SK-N-SH (cell line): Measurements from ENCODE around the gene IGFBPL1. TPM values are rescaled to one million over a fixed set of nuclear protein-coding genes. Genes with fewer than 3 reads are reported as not detected.
"Not testable (repeated sequence)": the region's sequence is repeated elsewhere in the genome, so short reads cannot be mapped to it uniquely, and the experiment has no call there.

Source experiments
- CTCF ChIA-PET: fragments of 300-600, 350-600 bp; formaldehyde crosslinking; extraction: SDS; loops from one replicate; lab custom pipeline; 2021; lab: Yijun Ruan, JAX
- POLR2A ChIA-PET: fragments of 350-600 bp; sonication (Branson Sonifier 250); formaldehyde crosslinking; extraction: SDS; loops from one replicate; lab custom pipeline; 2020; ENCODE audit warnings: antibody characterized with exemption, inconsistent platforms; lab: Yijun Ruan, JAX
- DNase-seq: peaks from one replicate; pipeline ENCODE4 v3.0.0; 2012
- H2AFZ ChIP-seq: fragments of 200-600 bp; sonication (generic); 2 replicates; pipeline ENCODE4 v1.8.1; 2016; ENCODE audit warnings: antibody characterized with exemption, mild to moderate bottlenecking, low read depth
- H3F3A ChIP-seq: fragments of 200-600 bp; sonication (generic); replicated peaks from 2 replicates; pipeline ENCODE3; 2016; ENCODE audit warnings: antibody characterized with exemption, mild to moderate bottlenecking; ENCODE audit not compliant: insufficient read depth
- H3K27ac ChIP-seq, 2 experiments: fragments of 200-500 bp in 1 of 2; fragments of 200-600 bp in 1 of 2; sonication (Bioruptor generic) in 1 of 2; sonication (generic), shearing (Covaris generic) in 1 of 2; 2 replicates each; pipeline versions ENCODE4 v1.5.1 to v1.6.1; 2014 to 2016; ENCODE audit warnings: low read depth in 2 of 2, inconsistent platforms in 1 of 2, low read length in 1 of 2, mild to moderate bottlenecking in 1 of 2, mixed read lengths in 1 of 2
- H3K27me3 ChIP-seq: fragments of 200-600 bp; sonication (generic), shearing (Covaris generic); 2 replicates; pipeline ENCODE4 v1.6.1; 2016; ENCODE audit warnings: mixed run types; ENCODE audit not compliant: insufficient read depth
- H3K36me3 ChIP-seq, 2 experiments: fragments of 200-500 bp in 1 of 2; fragments of 200-600 bp in 1 of 2; sonication (Bioruptor generic) in 1 of 2; sonication (generic) in 1 of 2; replicated peaks in 1 of 2; 2 replicates each; pipeline versions ENCODE3 to v1.5.1; 2014 to 2016; ENCODE audit warnings: low read length in 1 of 2, mild to moderate bottlenecking in 1 of 2; ENCODE audit not compliant: insufficient read depth in 2 of 2, control insufficient read depth in 1 of 2
- H3K4me1 ChIP-seq, 2 experiments: fragments of 200-500 bp in 1 of 2; fragments of 200-600 bp in 1 of 2; sonication (Bioruptor generic) in 1 of 2; sonication (generic), shearing (Covaris generic) in 1 of 2; 2 replicates each; pipeline versions ENCODE4 v1.5.1 to v1.6.1; 2014 to 2016; ENCODE audit warnings: low read depth in 1 of 2, low read length in 1 of 2, mixed run types in 1 of 2; ENCODE audit not compliant: insufficient read depth in 2 of 2, control insufficient read depth in 1 of 2
- H3K4me2 ChIP-seq: fragments of 200-600 bp; sonication (generic), shearing (Covaris generic); 2 replicates; pipeline ENCODE4 v1.6.1; 2017; ENCODE audit warnings: mixed run types
- H3K4me3 ChIP-seq, 2 experiments: fragments of 200-500 bp in 1 of 2; fragments of 200-600 bp in 1 of 2; sonication (Bioruptor generic) in 1 of 2; sonication (generic), shearing (Covaris generic) in 1 of 2; 2 replicates each; pipeline versions ENCODE4 v1.5.1 to v1.8.1; 2014 to 2016; ENCODE audit warnings: low read depth in 2 of 2, inconsistent platforms in 1 of 2, low read length in 1 of 2, mild to moderate bottlenecking in 1 of 2, mixed read lengths in 1 of 2, moderate library complexity in 1 of 2
- H3K79me2 ChIP-seq: fragments of 200-600 bp; sonication (generic); 2 replicates; pipeline ENCODE4 v1.8.1; 2017; ENCODE audit warnings: mild to moderate bottlenecking; ENCODE audit not compliant: insufficient read depth
- H3K9ac ChIP-seq: fragments of 200-600 bp; sonication (generic); 2 replicates; pipeline ENCODE4 v1.6.1; 2017; ENCODE audit warnings: mixed run types
- H3K9me2 ChIP-seq: fragments of 200-600 bp; sonication (generic); 2 replicates; pipeline ENCODE4 v1.6.1; 2017; ENCODE audit warnings: mixed run types
- H3K9me3 ChIP-seq: fragments of 200-600 bp; sonication (generic); 2 replicates; pipeline ENCODE4 v1.6.1; 2017; ENCODE audit warnings: mixed run types, mild to moderate bottlenecking, moderate library complexity
- H4K20me1 ChIP-seq: fragments of 200-600 bp; sonication (generic); 2 replicates; pipeline ENCODE4 v1.6.1; 2017; ENCODE audit warnings: mild to moderate bottlenecking, mixed run types; ENCODE audit not compliant: insufficient read depth
- CHD2 ChIP-seq: fragments of 150-350 bp; IDR thresholded peaks from 2 replicates; pipeline ENCODE4 v1.6.1; 2018; ENCODE audit warnings: low read length; ENCODE audit not compliant: partially characterized antibody
- EZH2phosphoT487 ChIP-seq: fragments of 200-600 bp; sonication (generic); IDR thresholded peaks from 2 replicates; pipeline ENCODE4 v1.6.1; 2017; ENCODE audit warnings: low read depth, mixed run types, mild to moderate bottlenecking, antibody characterized with exemption, moderate library complexity, borderline replicate concordance
- FOXJ3 ChIP-seq: sonication (generic); formaldehyde crosslinking; IDR thresholded peaks from 2 replicates; pipeline ENCODE4 v1.5.1; 2020; ENCODE audit warnings: mild to moderate bottlenecking, missing genetic modification reagents
- GABPA ChIP-seq: IDR thresholded peaks from 2 replicates; pipeline ENCODE4 v1.4.0; 2012; ENCODE audit warnings: low read depth, mild to moderate bottlenecking
- JUND ChIP-seq: IDR thresholded peaks from 2 replicates; pipeline ENCODE4 v1.4.0; 2012
- MAX ChIP-seq: IDR thresholded peaks from 2 replicates; pipeline ENCODE4 v1.4.0; 2012; ENCODE audit warnings: low read depth
- MEF2A ChIP-seq: IDR thresholded peaks from 2 replicates; pipeline ENCODE4 v1.4.0; 2012; ENCODE audit warnings: low read depth, borderline replicate concordance
- MXI1 ChIP-seq: IDR thresholded peaks from 2 replicates; pipeline ENCODE4 v1.6.1; 2012; ENCODE audit warnings: mild to moderate bottlenecking, low read depth, low read length, improper control_type of control experiment
- NFIC ChIP-seq: IDR thresholded peaks from 2 replicates; pipeline ENCODE4 v1.4.0; 2012; ENCODE audit warnings: borderline replicate concordance
- NRF1 ChIP-seq: IDR thresholded peaks from 2 replicates; pipeline ENCODE4 v1.6.1; 2012; ENCODE audit warnings: low read depth, mild to moderate bottlenecking, low read length
- RCOR1 ChIP-seq: fragments of 150-350 bp; IDR thresholded peaks from 2 replicates; pipeline ENCODE4 v1.6.1; 2017; ENCODE audit warnings: antibody characterized with exemption, low read length
- RFX5 ChIP-seq: IDR thresholded peaks from 2 replicates; pipeline ENCODE4 v1.6.1; 2012; ENCODE audit warnings: mild to moderate bottlenecking, improper control_type of control experiment, low read length
- RXRA ChIP-seq: IDR thresholded peaks from 2 replicates; pipeline ENCODE4 v1.4.0; 2012; ENCODE audit warnings: low read depth, mild to moderate bottlenecking, borderline replicate concordance
- SIN3A ChIP-seq: IDR thresholded peaks from 2 replicates; pipeline ENCODE4 v1.6.1; 2012; ENCODE audit warnings: low read depth, mild to moderate bottlenecking, low read length, moderate library complexity, borderline replicate concordance
- SMC3 ChIP-seq: IDR thresholded peaks from 2 replicates; pipeline ENCODE4 v1.6.1; 2012; ENCODE audit warnings: low read depth, low read length, improper control_type of control experiment
- ZBTB33 ChIP-seq: IDR thresholded peaks from 2 replicates; pipeline ENCODE4 v1.4.0; 2012; ENCODE audit warnings: low read depth, borderline replicate concordance
- WGBS: methylation state at CpG from one replicate; pipeline ENCODE4 v1.1.6; 2017; ENCODE audit warnings: low lambda C conversion rate; 5-methylcytosine and 5-hydroxymethylcytosine counted together
- polyA plus RNA-seq, 3 experiments: library from polyadenylated mRNA; depleted of rRNA; stranded (reverse); fragments of >200 nt; gene quantifications; 2 replicates each; pipeline ENCODE4 v1.2.3, GENCODE V29; 2012

Gene IGFBPL1
- polyA plus RNA-seq, 1 of the 3 experiments (the other 2 are of a cell fraction), result 0.41 TPM

GRCh38 chr9:38380872-38381534 is 43.3 kb downstream of the IGFBPL1 start:
- CTCF ChIA-PET, result interaction anchor here (1.0 kb wide), 1 partner anchor 10 kb away, joined by 3 read pairs; no protein-coding TSS in a partner anchor
- Histone ChIP-seq H3K27me3 (no peaks in the 10 kb centered on the region), H3K27ac (no peak overlapping the region), H3K9ac (no peak overlapping the region), H4K20me1 (no peaks in the 10 kb centered on the region), H3K9me3 (no peaks in the 10 kb centered on the region), H3K4me1 (no peaks in the 10 kb centered on the region; a peak in 1 of 4 replicates), H3K9me2 (no peaks in the 10 kb centered on the region), H3K4me2 (no peak overlapping the region), H3F3A (no peaks in the 10 kb centered on the region), H3K79me2 (no peaks in the 10 kb centered on the region), H3K4me3 (no peak overlapping the region), H2AFZ (no peak overlapping the region), H3K36me3 (no peaks in the 10 kb centered on the region)
- POLR2A ChIA-PET, result no interaction called here
- TF ChIP-seq EZH2phosphoT487 (no peak), MEF2A (no peak), SIN3A (no peak), RFX5 (no peak), SMC3 (no peak), ZBTB33 (no peak), FOXJ3 (CRISPR knock-in tag) (no peak), JUND (no peak), RCOR1 (no peak), RXRA (no peak), MXI1 (no peak), NFIC (no peak), NRF1 (no peak), CHD2 (no peak)
- 67% methylated on average over 8 of the region's 8 CpGs for WGBS
- no peak for DNase-seq

- no peak overlapping the region for H3K4me3 ChIP-seq
- TF ChIP-seq GABPA (no peak), MAX (no peak)
- POLR2A ChIA-PET, result no interaction called here
- H3K79me2 ChIP-seq, result no peaks in the 10 kb centered on the region
- no peaks in the 10 kb centered on the region for H3K9me3 ChIP-seq
- no peaks in the 10 kb centered on the region for H4K20me1 ChIP-seq
- CTCF ChIA-PET, result interaction anchor here (1.0 kb wide), 1 partner anchor 10 kb away, joined by 3 read pairs; no protein-coding TSS in a partner anchor
- no peaks in the 10 kb centered on the region for H3K36me3 ChIP-seq
- no peak for DNase-seq
- H3K27ac ChIP-seq, result no peak overlapping the region
- 76% methylated on average over 6 of the region's 6 CpGs for WGBS
- no peaks in the 10 kb centered on the region; a peak in 1 of 4 replicates for H3K4me1 ChIP-seq
- H3K9me2 ChIP-seq, result no peaks in the 10 kb centered on the region
- no peak overlapping the region for H3K4me2 ChIP-seq
- H3K27me3 ChIP-seq, result no peaks in the 10 kb centered on the region
- no peak overlapping the region for H2AFZ ChIP-seq
- no peaks in the 10 kb centered on the region for H3F3A ChIP-seq
- H3K9ac ChIP-seq, result no peak overlapping the region
These were observed 43.9 kb downstream of the IGFBPL1 start for GRCh38 chr9:38380230-38380871.

GRCh38 chr9:38377336-38378083 is 46.7 kb downstream of the IGFBPL1 start:
- H3K4me2 ChIP-seq, H3K9me2 ChIP-seq, H3K79me2 ChIP-seq, DNase-seq, H4K20me1 ChIP-seq, H3K27ac ChIP-seq, H3K27me3 ChIP-seq, H3K9ac ChIP-seq, H3K4me3 ChIP-seq, H3K36me3 ChIP-seq, H3K9me3 ChIP-seq, H2AFZ ChIP-seq, H3F3A ChIP-seq, POLR2A ChIA-PET: not testable (repeated sequence)
- CTCF ChIA-PET, result interaction anchor here (0.9 to 2.9 kb wide), 2 partner anchors 14 to 464 kb away, joined by 3 to 10 read pairs; no protein-coding TSS in a partner anchor
- peaks cover 0 to 18% of the 10 kb centered on the region in 2 experiments; a peak in 2 of 4 replicates for H3K4me1 ChIP-seq
- 88% methylated on average over 14 of the region's 42 CpGs for WGBS
